ENCODE measurements around the gene DNAJC7. TPM values are rescaled to one million over a fixed set of nuclear protein-coding genes. Genes with fewer than 3 reads are reported as not detected.
A peak's percentile ranks its signal among the peaks of the same experiment; 100 is the strongest.

The DNAJC7 gene
- total and polyA plus RNA-seq, 7 donors, result 66.3 to 142 (median 86.3) TPM

DNA sequence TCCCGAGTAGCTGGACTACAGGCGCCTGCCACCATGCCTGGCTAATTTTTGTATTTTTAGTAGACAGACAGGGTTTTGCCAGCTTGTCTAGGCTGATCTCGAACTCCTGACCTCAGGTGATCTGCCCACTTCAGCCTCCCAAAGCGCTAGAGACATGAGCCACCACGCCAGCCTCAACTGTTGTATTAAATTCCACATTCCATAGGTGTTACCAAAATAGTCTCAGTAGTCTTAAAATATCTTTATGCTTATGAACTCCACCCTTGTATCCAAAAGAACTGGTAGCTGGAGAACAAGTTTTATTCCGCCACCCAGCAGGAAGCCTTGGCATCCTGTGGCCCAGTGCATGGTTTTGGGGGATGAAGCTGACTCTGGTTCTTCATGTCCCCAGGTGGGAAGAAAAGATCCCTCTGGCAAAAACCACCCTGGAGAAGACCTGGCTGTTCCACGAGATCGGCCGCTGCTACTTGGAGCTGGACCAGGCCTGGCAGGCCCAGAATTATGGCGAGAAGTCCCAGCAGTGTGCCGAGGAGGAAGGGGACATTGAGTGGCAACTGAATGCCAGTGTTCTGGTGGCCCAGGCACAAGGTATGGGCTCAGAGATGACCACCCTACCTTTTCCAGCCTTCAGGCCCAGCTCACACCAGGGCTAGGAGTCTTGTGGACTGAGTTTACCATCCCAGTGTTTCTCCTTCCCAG lies 68.3 kb downstream of the DNAJC7 start:
- no peak for DNase-seq
- 30 to 58% (median 31%) methylated on average over 11 of the region's 11 CpGs for WGBS, 3 donors
- intact Hi-C loops (cut with DNase I), result no loop called here

DNA sequence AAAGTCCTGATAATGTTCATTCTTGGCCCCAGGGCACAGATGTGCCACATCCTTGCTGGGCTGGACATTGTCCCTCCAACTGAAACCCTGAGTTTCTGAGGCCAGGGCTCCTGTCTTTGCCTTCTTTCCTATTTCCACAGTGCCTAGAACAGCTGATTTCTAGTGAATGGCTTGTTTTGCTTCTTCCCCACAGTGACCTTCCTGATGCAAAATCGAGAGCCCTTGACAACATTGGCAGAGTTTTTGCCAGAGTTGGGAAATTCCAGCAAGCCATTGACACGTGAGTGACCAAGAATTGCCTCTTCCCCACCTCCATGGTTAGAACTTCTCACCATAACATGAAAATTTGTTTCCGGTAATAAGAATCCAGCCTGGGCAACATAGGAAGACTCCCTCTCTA lies 72.3 kb downstream of the DNAJC7 start:
- no peak overlapping the region for H3K27ac ChIP-seq
- no peak overlapping the region for H3K4me3 ChIP-seq
- peaks cover 3% of the 10 kb centered on the region for H3K4me1 ChIP-seq
- intact Hi-C loops (cut with DNase I), result no loop called here
- WGBS, 3 donors, result 68 to 74% (median 69%) methylated on average over 3 of the region's 3 CpGs
- TF ChIP-seq, protein P1, sequence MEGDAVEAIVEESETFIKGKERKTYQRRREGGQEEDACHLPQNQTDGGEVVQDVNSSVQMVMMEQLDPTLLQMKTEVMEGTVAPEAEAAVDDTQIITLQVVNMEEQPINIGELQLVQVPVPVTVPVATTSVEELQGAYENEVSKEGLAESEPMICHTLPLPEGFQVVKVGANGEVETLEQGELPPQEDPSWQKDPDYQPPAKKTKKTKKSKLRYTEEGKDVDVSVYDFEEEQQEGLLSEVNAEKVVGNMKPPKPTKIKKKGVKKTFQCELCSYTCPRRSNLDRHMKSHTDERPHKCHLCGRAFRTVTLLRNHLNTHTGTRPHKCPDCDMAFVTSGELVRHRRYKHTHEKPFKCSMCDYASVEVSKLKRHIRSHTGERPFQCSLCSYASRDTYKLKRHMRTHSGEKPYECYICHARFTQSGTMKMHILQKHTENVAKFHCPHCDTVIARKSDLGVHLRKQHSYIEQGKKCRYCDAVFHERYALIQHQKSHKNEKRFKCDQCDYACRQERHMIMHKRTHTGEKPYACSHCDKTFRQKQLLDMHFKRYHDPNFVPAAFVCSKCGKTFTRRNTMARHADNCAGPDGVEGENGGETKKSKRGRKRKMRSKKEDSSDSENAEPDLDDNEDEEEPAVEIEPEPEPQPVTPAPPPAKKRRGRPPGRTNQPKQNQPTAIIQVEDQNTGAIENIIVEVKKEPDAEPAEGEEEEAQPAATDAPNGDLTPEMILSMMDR (IDR thresholded peaks at IDR 0.05), result no peak
- ATAC-seq, result no peak
- no peaks in the 10 kb centered on the region for H3K36me3 ChIP-seq (ENCODE audit: insufficient read depth in 1 of 2, low read depth in 1 of 2)
- no peak for DNase-seq
- H3K27me3 ChIP-seq (ENCODE audit: insufficient read depth in 3 of 3, low read length in 2 of 3), result no peaks in the 10 kb centered on the region
- H3K9me3 ChIP-seq, result no peaks in the 10 kb centered on the region

More for the DNA sequence above, 68.3 kb downstream of the DNAJC7 start:
- TF ChIP-seq, protein P1 (IDR thresholded peaks at IDR 0.05), result no peak
- Histone ChIP-seq H3K9me3 (no peaks in the 10 kb centered on the region), H3K4me3 (no peak overlapping the region), H3K4me1 (peaks cover 3% of the 10 kb centered on the region), H3K27ac (peak overlapping the region; percentile 46), H3K27me3 (ENCODE audit: insufficient read depth in 3 of 3, low read length in 2 of 3) (no peaks in the 10 kb centered on the region), H3K36me3 (ENCODE audit: insufficient read depth in 1 of 2, low read depth in 1 of 2) (no peaks in the 10 kb centered on the region)
- ATAC-seq, result peak; percentile 27 to 77 (median 53)

DNA sequence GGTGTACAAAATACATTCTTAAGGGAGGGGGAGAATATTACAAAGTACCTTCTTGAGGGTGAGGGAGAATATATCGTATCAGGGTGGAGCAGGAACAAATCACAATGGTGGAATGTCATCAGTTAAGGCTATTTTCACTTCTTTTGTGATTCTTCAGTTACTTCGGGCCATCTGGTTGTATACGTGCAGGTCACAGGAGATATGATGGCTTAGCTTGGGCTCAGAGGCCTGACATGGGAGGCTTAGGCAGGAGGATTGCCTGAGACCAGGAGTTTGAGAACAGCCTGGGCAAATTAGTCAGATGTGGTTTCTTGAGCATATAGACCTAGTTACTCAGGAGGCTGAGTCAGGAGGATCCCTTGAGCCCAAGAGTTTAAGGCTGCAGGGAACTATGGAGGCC lies 73.7 kb downstream of the DNAJC7 start:
- WGBS, 3 donors, result 93 to 95% (median 93%) methylated on average over 3 of the region's 3 CpGs
- intact Hi-C loops (cut with DNase I), result no loop called here

DNA sequence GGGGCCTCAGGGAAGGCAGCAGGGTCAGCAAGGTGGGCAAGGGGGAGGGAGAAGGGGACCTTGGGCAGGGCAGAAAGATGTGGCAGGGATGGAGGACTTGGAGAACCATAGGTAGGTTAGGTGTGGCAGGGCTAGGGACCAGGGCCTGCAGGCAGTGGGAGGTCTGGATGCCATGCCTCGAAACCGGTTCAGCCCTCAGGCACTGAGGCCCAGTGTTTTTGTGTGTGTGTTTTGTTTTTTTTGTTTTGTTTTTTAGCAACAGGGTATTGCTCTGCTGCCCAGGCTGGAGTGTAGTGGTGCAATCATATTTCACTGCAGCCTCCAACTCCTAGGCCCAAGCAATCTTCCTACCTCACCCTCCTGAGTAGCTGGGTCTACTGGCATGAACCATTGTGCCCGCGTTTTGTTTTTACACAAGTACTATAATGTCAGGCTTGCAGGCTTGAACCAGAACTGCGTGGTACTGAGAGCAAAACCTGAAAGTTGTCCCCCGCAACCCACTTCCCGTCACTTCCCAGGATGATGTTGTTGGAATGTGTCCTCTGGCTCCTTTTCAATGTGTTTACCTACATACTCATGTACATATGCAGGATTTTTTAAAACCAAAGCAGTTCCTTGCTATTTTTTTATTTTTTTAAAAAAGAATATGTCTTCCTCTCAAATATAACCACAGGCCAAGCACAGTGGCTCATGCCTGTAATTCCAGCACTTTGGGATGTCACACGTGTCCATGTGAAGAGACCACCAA lies 74.4 kb downstream of the DNAJC7 start:
- ATAC-seq (no peak), DNase-seq (no peak)
- no peak overlapping the region for H3K27ac ChIP-seq
- TF ChIP-seq, protein P1 (IDR thresholded peaks at IDR 0.05), result no peak
- peaks cover 8% of the 10 kb centered on the region for H3K4me1 ChIP-seq
- no peaks in the 10 kb centered on the region for H3K9me3 ChIP-seq
- intact Hi-C loops (cut with DNase I), result no loop called here
- H3K4me3 ChIP-seq, result no peak overlapping the region
- H3K27me3 ChIP-seq (ENCODE audit: insufficient read depth in 3 of 3, low read length in 2 of 3), result no peaks in the 10 kb centered on the region
- no peaks in the 10 kb centered on the region for H3K36me3 ChIP-seq (ENCODE audit: insufficient read depth in 1 of 2, low read depth in 1 of 2)
- whole genome bisulfite sequencing, 3 donors, result 80 to 90% (median 87%) methylated on average over 8 of the region's 8 CpGs

More for the DNA sequence above, 73.7 kb downstream of the DNAJC7 start:
- Histone ChIP-seq H3K36me3 (ENCODE audit: insufficient read depth in 1 of 2, low read depth in 1 of 2) (no peaks in the 10 kb centered on the region), H3K4me3 (no peak overlapping the region), H3K9me3 (no peaks in the 10 kb centered on the region), H3K27me3 (ENCODE audit: insufficient read depth in 3 of 3, low read length in 2 of 3) (no peaks in the 10 kb centered on the region), H3K4me1 (peaks cover 5% of the 10 kb centered on the region), H3K27ac (no peak overlapping the region)
- no peak for DNase-seq
- no peak for ATAC-seq
- TF ChIP-seq, protein P1 (IDR thresholded peaks at IDR 0.05), result no peak

All from psoas muscle (tissue), 8 donors.